Measurements from ENCODE around the gene SBK1.
"Not testable (repeated sequence)": the region's sequence is repeated elsewhere in the genome, so short reads cannot be mapped to it uniquely, and the experiment has no call there.

DNA sequence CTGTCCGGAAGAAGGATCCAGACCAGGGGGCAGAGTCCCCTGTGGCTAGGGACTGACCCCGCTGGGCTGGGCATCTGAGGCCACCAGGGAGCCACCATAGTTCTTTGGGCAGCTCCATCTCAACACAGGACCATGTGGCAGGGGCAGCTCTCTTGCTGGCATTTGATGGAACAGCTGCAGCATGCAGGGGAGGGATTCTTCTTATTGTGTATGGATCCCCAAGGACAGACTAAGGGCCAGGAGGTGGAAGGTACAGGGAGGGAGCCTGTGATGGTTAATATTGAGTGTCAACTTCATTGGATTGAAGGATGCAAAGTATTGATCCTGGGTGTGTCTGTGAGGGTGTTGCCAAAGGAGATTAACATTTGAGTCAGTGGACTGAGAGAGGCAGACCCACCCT lies 42.8 kb upstream of the SBK1 start:
- TF ChIP-seq, protein P1, sequence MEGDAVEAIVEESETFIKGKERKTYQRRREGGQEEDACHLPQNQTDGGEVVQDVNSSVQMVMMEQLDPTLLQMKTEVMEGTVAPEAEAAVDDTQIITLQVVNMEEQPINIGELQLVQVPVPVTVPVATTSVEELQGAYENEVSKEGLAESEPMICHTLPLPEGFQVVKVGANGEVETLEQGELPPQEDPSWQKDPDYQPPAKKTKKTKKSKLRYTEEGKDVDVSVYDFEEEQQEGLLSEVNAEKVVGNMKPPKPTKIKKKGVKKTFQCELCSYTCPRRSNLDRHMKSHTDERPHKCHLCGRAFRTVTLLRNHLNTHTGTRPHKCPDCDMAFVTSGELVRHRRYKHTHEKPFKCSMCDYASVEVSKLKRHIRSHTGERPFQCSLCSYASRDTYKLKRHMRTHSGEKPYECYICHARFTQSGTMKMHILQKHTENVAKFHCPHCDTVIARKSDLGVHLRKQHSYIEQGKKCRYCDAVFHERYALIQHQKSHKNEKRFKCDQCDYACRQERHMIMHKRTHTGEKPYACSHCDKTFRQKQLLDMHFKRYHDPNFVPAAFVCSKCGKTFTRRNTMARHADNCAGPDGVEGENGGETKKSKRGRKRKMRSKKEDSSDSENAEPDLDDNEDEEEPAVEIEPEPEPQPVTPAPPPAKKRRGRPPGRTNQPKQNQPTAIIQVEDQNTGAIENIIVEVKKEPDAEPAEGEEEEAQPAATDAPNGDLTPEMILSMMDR (conservative IDR thresholded peaks at IDR 0.05; ENCODE audit: low read length) = not testable (repeated sequence)
- not testable (repeated sequence) for TF ChIP-seq EZH2phosphoT487 (IDR thresholded peaks at IDR 0.05; ENCODE audit: borderline replicate concordance)
